IgD-negative memory B cell (primary cell): ENCODE data around the gene ZFAND2A. TPM values are rescaled to one million over a fixed set of nuclear protein-coding genes. Genes with fewer than 3 reads are reported as not detected.
"Not testable (repeated sequence)": the region's sequence is repeated elsewhere in the genome, so short reads cannot be mapped to it uniquely, and the experiment has no call there.

Source experiments
- H3K27ac Mint-ChIP-seq, 3 donors: one replicate each; pipeline ENCODE4 v1.8.0; 2020 to 2022; ENCODE audit warnings: mild to moderate bottlenecking in 3 of 3, mixed read lengths in 3 of 3, moderate library complexity in 1 of 3
- H3K27me3 Mint-ChIP-seq: one replicate; pipeline ENCODE4 v1.8.0; 2021; ENCODE audit warnings: mixed read lengths
- H3K36me3 Mint-ChIP-seq: one replicate; pipeline ENCODE4 v1.8.0; 2020; ENCODE audit warnings: mild to moderate bottlenecking, mixed read lengths
- H3K4me1 Mint-ChIP-seq, 3 donors: one replicate each; pipeline ENCODE4 v1.8.0; 2020 to 2022; ENCODE audit warnings: mixed read lengths in 3 of 3, mild to moderate bottlenecking in 1 of 3
- H3K4me3 Mint-ChIP-seq, 4 donors: one replicate each; pipeline ENCODE4 v1.8.0; 2020 to 2022; ENCODE audit warnings: mild to moderate bottlenecking in 4 of 4, mixed read lengths in 4 of 4, moderate library complexity in 3 of 4
- H3K9me3 Mint-ChIP-seq, 3 donors: one replicate each; pipeline ENCODE4 v1.8.0; 2020 to 2021; ENCODE audit warnings: mixed read lengths in 3 of 3, mild to moderate bottlenecking in 1 of 3
- polyA plus RNA-seq: library from polyadenylated mRNA; unstranded; fragments of 300-500 nt; fragmentation: Illumina TruSeq; gene quantifications from one replicate; pipeline ENCODE4 v1.2.3, GENCODE V29; 2021

ZFAND2A gene
- polyA plus RNA-seq, 1 donor from 2014 or later, result 51.1 TPM

DNA sequence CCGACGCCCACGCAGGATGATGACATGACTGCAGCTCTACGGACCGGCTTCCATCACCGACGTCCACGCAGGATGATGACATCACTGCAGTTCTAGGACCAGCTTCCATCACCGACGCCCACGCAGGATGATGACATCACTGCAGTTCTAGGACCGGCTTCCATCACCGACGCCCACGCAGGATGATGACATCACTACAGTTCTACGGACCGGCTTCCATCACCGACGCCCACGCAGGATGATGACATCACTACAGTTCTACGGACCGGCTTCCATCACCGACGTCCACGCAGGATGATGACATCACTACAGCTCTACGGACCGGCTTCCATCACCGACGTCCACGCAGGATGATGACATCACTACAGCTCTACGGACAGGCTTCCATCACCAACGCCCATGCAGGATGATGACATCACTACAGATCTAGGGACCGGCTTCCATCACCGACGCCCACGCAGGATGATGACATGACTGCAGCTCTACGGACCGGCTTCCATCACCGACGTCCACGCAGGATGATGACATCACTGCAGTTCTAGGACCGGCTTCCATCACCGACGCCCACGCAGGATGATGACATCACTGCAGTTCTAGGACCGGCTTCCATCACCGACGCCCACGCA, 43.5 kb downstream of the ZFAND2A start:
- not testable (repeated sequence) for H3K27me3 Mint-ChIP-seq, H3K27ac Mint-ChIP-seq, H3K4me3 Mint-ChIP-seq, H3K9me3 Mint-ChIP-seq, H3K36me3 Mint-ChIP-seq, H3K4me1 Mint-ChIP-seq

DNA sequence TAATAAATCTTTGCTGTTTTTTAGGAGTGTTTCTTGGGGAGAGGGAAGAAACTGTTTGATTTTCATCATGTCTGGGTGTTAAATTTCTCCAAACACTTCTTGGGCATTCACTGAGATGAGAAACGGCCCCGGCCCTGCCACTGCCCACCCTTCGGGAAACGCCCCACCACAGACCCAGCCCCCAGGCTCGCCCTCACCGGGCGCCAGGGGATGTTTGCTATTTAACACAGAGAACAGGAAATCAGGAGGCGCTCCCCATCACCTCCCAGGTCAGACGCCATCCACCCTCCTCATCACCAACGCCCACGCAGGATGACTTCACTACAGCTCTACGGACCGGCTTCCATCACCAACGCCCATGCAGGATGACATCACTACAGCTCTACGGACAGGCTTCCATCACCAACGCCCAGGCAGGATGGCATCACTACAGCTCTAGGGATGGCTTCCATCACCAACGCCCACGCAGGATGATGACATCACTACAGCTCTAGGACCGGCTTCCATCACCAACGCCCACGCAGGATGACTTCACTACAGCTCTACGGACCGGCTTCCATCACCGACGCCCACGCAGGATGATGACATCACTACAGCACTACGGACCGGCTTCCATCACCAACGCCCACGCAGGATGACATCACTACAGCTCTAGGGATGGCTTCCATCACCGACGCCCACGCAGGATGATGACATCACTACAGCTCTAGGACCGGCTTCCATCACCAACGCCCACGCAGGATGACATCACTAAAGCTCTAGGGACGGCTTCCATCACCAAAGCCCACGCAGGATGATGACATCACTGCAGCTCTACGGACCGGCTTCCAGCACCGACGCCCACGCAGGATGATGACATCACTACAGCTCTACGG, 44.6 kb downstream of the ZFAND2A start:
- H3K4me3 Mint-ChIP-seq, H3K27me3 Mint-ChIP-seq, H3K4me1 Mint-ChIP-seq, H3K36me3 Mint-ChIP-seq, H3K9me3 Mint-ChIP-seq, H3K27ac Mint-ChIP-seq: not testable (repeated sequence)

DNA sequence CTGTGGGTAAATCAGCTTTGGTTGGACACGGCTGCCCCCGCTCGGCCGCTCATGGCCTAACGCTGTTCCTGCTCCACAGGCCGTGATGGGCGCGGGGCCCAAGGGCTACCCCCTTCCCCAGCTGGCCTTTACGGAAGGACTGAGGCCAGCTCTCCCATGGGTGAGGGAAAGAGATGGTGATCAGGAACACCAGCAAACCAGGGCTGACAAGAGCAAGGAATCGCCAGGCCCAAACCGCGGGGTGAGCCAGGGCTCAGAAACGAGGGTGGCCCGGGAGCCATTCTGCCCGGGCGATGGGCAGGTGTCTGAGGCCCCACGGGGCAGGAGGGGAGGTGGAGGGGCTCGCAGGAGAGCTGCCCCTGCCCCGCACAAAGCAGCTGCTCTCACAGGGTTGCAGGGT, 45.5 kb downstream of the ZFAND2A start:
- Mint-ChIP-seq H3K27ac (no peak overlapping the region), H3K27me3 (no peaks in the 10 kb centered on the region), H3K9me3 (no peaks in the 10 kb centered on the region)

DNA sequence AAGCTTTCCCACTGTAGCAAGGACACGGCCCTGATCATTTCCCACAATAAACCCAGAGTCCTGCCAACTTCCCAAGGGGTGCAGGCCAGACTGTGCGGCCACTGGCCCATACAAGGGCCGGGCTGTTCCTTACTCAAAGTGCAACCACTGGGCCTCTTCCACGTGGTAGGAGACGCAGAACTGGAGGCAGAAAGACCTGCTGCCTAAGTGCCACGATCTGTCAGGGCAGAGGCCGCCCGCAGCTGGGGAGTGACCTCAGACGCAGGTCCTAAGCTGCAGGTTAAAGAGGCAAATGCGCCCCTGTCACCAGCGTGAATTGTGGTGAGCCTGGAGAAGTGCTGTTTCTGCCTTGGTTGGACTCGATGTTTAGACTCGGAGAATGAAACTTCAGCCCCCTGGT, 45.9 kb downstream of the ZFAND2A start:
- H3K27me3 Mint-ChIP-seq, result no peaks in the 10 kb centered on the region
- no peaks in the 10 kb centered on the region for H3K9me3 Mint-ChIP-seq
- no peaks in the 10 kb centered on the region for H3K36me3 Mint-ChIP-seq
- H3K27ac Mint-ChIP-seq, result no peak overlapping the region
- H3K4me1 Mint-ChIP-seq, result no peaks in the 10 kb centered on the region
- no peak overlapping the region for H3K4me3 Mint-ChIP-seq

More for the DNA sequence above, 45.5 kb downstream of the ZFAND2A start:
- Mint-ChIP-seq H3K4me1 (no peaks in the 10 kb centered on the region), H3K4me3 (no peak overlapping the region), H3K36me3 (no peaks in the 10 kb centered on the region)

DNA sequence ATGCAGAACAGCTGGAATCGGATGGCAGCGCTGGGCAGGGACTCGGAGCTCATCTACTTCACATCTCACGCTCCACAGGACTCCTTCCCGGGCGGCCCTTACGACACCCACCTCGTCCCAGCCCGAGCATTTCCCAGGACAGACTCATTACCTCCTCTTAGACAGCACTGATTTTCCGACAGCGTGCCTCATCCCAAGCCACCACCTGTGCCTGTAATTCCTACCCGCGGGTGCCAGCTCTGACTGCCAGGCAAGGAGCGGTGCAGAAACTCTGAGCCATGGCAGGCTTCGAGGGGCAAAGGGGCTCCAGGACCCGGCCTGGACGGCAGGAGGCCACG, 46.5 kb downstream of the ZFAND2A start:
- no peaks in the 10 kb centered on the region for H3K4me1 Mint-ChIP-seq
- no peak overlapping the region for H3K4me3 Mint-ChIP-seq
- H3K27me3 Mint-ChIP-seq, result no peaks in the 10 kb centered on the region
- no peaks in the 10 kb centered on the region for H3K9me3 Mint-ChIP-seq
- H3K27ac Mint-ChIP-seq, result no peak overlapping the region
- H3K36me3 Mint-ChIP-seq, result no peaks in the 10 kb centered on the region

DNA sequence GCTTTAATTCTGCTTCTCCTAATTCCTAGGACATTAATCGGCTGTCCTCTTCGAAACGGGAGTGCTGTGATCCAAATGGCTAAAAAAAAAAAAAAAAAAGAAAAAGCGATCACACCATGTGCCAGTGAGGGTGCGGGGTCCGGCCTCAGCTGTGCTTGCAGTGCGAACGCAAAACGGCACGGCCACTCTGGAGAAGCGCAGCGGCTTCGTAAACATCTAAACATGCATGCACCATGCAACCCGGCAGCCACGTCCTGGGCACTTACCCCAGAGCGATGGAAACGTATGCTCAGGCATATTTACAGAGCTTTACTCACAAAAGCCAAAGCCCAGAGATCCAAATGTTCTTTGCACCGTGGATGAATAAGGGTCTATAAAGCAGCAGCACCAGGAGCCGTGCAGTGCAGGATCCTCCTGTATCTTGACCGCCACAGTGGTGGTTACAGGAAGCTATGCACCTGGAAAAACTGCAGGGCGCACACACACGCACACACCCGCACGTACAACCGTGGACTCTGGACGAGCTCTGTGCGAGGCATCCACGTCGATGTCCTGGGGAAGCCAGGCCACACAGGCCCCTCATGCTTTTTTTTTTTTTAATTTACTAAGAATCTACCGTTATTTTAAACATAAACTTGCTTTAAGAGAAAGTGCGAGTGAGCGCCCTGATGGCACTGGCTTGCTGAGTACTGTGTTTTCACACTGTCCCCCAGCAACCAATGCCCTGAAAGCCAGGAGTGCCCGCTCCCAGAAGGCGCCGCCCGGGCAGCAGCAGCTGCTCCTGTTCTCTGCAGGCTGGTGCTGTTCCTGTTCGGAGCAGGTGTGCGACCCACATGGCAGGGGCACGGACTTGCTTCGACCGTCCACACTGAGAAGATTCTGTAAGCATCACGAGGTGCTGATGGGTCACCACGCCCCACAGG, 47.1 kb downstream of the ZFAND2A start:
- H3K9me3 Mint-ChIP-seq, result no peaks in the 10 kb centered on the region
- H3K27me3 Mint-ChIP-seq, result no peaks in the 10 kb centered on the region

DNA sequence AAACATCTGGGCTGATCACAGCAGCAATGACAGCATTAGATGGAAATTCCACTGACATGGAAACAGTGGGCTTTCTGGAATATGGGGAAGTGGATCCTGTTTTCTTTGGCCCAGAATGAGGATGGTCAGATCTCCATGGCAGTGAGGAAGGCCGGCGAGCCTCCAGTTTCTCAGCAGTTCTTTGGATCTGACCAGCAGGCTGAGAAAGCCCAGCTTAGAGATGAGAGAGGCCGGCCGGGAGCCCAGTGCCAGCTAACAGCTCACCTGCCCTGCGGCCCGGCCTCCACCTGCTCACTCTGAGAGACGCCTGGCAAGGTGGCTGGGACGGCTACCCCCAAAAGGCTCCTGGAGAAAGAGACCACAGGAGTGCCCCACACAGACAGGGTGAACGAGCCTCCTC, 47.9 kb downstream of the ZFAND2A start:
- H3K4me3 Mint-ChIP-seq, result no peak overlapping the region
- H3K27me3 Mint-ChIP-seq, result no peaks in the 10 kb centered on the region
- no peaks in the 10 kb centered on the region for H3K4me1 Mint-ChIP-seq
- H3K9me3 Mint-ChIP-seq, result no peaks in the 10 kb centered on the region
- no peak overlapping the region for H3K27ac Mint-ChIP-seq
- peaks cover 2% of the 10 kb centered on the region for H3K36me3 Mint-ChIP-seq

More for the DNA sequence above, 47.1 kb downstream of the ZFAND2A start:
- Mint-ChIP-seq H3K27ac (no peak overlapping the region), H3K36me3 (no peaks in the 10 kb centered on the region), H3K4me1 (no peaks in the 10 kb centered on the region), H3K4me3 (no peak overlapping the region)

DNA sequence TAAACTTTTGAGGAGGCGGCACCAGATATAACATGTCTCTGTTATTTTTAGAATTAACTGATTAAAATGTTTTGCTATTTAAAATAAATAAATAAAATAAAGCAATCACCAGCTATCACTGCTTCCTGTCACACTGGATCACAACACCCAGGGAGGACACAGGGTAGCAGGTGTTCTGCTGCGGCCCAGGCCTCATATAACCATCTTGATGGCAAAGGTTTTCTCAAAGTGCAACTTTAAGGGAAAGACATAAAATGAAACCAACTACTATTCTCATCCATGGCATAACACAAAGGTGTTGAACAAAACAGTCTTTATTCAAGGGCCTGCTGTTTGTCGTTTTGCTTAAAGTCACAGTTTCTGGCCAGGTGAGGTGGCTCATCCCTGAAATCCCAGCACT, 48.8 kb downstream of the ZFAND2A start:
- Mint-ChIP-seq H3K27ac (no peak overlapping the region), H3K4me3 (no peak overlapping the region), H3K27me3 (peaks cover 3% of the 10 kb centered on the region), H3K4me1 (no peaks in the 10 kb centered on the region), H3K9me3 (no peaks in the 10 kb centered on the region), H3K36me3 (peaks cover 2% of the 10 kb centered on the region)

DNA sequence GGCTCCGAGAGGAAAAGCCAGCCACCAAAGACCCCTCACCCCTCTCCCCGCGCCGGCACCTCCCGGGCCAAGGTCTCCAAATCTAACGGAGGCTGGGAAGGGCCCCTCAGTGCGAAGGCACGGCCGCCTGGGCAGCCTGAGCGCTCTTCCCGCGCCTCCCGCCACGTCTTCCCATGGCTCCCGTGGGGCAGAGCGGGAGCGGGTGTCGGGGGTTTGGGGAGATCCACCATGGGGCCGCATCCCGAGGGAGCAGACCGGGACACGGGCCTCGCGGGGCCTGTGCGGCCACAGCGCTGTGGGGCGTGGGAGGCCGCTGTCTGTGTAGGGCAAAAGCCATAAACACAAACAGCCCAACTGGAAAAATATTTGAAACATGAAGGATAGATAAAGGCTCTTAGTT, 49.6 kb downstream of the ZFAND2A start:
- H3K27ac Mint-ChIP-seq, result no peak overlapping the region
- no peak overlapping the region for H3K4me3 Mint-ChIP-seq
- H3K36me3 Mint-ChIP-seq, result peaks cover 2% of the 10 kb centered on the region
- peaks cover 2 to 4% (median 3%) of the 10 kb centered on the region in 3 donors for H3K4me1 Mint-ChIP-seq
- H3K9me3 Mint-ChIP-seq, result no peaks in the 10 kb centered on the region
- H3K27me3 Mint-ChIP-seq, result peaks cover 7% of the 10 kb centered on the region

DNA sequence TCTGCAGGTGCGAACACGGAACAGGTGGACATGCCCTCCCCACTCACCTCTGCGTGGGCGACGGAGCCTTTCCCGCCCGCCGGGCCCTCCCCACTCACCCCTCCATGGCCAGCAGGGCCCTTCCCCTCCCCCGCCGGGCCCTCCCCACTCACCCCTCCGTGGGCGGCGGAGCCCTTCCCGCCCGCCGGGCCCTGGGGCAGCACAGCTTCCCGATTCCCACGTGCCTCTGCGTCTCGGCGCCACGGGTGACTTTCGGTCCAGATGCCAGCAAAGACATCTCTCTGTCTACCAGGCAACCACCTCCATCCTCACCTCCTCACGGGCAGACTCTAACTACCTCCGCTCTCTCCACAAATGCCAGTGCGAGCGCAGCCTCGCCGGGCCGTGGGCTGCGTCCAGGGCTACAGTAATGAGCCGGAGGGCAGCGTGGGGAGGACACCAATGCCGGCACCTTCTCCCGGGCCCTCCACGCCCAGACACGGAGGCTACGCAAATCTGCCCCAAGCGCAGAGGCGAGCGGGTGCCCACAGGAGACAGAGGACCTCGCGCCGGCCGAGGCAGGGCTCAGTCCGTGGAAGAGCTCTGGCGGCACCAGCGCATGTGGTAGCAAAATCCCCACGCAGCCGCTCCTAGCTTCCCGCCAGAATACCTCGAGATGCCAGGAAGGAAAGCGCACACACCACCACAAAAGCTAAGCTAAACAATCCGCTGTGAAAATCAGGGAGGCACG, 50.2 kb downstream of the ZFAND2A start:
- Mint-ChIP-seq H3K4me3 (no peak overlapping the region), H3K27ac (no peak overlapping the region), H3K27me3 (peaks cover 7% of the 10 kb centered on the region), H3K4me1 (peaks cover 8 to 10% (median 9%) of the 10 kb centered on the region in 3 donors), H3K36me3 (peaks cover 2% of the 10 kb centered on the region), H3K9me3 (no peaks in the 10 kb centered on the region)

DNA sequence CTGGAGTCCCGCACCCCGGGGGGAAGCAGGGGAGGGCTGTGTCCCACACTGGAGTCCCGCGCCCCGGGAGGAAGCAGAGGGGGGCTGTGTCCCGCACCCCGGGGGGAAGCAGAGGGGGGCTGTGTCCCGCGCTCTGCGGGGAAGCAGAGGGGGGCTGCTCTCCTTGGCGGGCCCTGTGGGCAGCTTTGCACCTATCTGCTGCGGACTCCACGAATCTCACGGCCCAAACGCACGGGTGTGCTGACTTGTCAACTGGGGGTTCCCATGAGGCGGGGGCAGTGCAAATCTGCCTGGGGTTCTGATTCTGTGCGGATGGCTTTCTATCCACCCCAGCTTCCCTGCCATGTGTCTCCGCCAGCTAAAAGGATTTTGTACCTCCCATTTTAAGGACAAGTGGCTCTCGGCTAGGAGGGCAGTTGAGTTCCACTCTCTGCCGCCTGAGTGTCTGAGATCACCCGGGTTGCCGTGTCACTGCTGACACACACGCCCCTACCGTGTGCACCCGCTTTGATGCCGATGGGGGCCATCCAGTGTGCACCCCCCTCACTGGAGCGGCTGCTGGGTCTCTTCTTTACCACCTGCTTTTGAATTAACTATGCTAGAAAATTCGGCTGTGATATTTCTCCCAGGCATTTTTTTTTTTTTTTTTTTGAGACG, 51.6 kb downstream of the ZFAND2A start:
- Mint-ChIP-seq H3K4me3 (no peak overlapping the region), H3K27me3 (peaks cover 10% of the 10 kb centered on the region), H3K36me3 (peaks cover 2% of the 10 kb centered on the region), H3K4me1 (peaks cover 14 to 19% (median 17%) of the 10 kb centered on the region in 3 donors), H3K9me3 (no peaks in the 10 kb centered on the region), H3K27ac (no peak overlapping the region)

DNA sequence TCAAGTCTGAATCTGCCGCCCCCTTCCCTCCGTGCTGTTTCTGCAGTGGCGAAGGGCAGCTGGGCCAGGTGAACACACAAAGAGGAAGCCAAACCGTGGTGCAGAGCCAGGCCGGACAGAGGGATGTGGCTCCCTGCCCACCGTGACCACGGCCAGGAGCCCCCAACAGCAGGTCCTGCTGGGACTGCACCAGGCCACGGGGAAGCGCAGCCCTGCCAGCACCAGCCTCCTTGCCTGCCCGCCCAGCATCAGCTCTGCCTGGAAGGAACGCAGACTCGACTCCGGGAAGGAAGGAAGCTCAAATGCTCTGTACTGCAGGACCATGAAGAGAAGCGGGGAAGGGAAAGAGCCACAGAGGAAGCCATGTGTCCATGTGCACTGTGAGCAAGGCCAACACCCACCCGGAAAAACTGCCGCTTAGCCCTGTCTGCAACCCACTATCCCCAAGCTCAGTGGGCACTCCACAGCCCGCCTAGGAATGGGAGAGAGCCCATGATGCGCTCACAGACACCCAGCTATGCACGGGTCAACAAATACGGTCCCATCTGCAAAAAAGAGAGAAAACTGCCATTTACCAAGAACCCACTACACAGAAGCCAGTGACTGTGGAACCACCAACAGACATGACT, 53.1 kb downstream of the ZFAND2A start:
- Mint-ChIP-seq H3K27me3 (peaks cover 18% of the 10 kb centered on the region), H3K36me3 (peaks cover 6% of the 10 kb centered on the region), H3K4me3 (peak overlapping the region in 1 of 4 donors; percentile 44), H3K9me3 (no peaks in the 10 kb centered on the region), H3K27ac (no peak overlapping the region), H3K4me1 (peaks cover 19 to 26% (median 22%) of the 10 kb centered on the region in 3 donors)

DNA sequence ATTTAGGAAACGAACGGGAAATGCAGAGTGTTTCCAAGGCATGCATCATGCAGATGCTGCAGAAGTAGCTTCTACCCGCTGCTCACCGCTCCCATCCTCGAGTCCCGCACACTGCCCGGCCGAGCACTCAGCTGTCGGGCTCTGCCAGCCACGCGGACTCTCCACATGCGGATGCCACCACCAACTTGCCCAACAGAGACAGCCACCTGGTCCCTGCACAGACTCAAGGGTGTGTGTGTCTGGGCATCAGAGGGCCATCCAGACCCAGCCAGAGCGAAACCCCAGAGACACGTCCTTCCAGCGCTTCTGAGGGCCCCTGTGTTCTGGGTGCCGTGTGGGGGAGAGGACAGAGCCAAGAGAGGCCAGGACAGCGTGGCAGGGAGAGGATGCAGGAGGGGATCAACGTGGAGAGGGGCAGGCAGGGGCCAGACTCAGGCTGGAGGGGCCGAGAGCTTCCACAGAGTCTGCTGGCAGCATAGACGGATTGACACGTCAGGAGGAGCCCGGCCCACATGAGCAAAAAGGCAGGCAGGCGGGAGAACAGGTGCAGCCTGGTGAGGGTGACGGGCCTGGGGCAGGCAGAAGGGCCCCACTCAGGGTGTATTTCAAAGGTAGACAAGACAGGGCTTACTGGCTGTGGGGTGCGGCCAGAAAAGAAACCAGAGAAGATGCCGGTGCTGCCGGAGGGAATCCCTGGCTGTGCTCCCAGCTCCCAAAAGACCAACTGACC, 53.8 kb downstream of the ZFAND2A start:
- no peak overlapping the region for H3K27ac Mint-ChIP-seq

More for the DNA sequence above, 53.8 kb downstream of the ZFAND2A start:
- Mint-ChIP-seq H3K36me3 (peaks cover 6% of the 10 kb centered on the region), H3K9me3 (no peaks in the 10 kb centered on the region), H3K27me3 (peaks cover 18% of the 10 kb centered on the region), H3K4me3 (peak overlapping the region in 1 of 4 donors; percentile 60), H3K4me1 (peaks cover 19 to 26% (median 22%) of the 10 kb centered on the region in 3 donors)
